Breast epithelium (tissue), 3 donors: ENCODE data around the gene MT1B.

ENCODE experiments used
- POLR2AphosphoS5 ChIP-seq, 3 donors: sonication (generic); formaldehyde crosslinking; IDR thresholded peaks; one replicate each; pipeline ENCODE4 v1.6.1; 2017; ENCODE audit warnings: antibody characterized with exemption in 3 of 3
- TF ChIP-seq, protein P1 (sequence below), 3 donors: fragments of 450-650 bp; IDR thresholded peaks; one replicate each; pipeline ENCODE4 v1.5.1; 2016 to 2017; ENCODE audit warnings: antibody characterized with exemption in 3 of 3, mild to moderate bottlenecking in 3 of 3, moderate library complexity in 3 of 3

- TF ChIP-seq, protein P1, sequence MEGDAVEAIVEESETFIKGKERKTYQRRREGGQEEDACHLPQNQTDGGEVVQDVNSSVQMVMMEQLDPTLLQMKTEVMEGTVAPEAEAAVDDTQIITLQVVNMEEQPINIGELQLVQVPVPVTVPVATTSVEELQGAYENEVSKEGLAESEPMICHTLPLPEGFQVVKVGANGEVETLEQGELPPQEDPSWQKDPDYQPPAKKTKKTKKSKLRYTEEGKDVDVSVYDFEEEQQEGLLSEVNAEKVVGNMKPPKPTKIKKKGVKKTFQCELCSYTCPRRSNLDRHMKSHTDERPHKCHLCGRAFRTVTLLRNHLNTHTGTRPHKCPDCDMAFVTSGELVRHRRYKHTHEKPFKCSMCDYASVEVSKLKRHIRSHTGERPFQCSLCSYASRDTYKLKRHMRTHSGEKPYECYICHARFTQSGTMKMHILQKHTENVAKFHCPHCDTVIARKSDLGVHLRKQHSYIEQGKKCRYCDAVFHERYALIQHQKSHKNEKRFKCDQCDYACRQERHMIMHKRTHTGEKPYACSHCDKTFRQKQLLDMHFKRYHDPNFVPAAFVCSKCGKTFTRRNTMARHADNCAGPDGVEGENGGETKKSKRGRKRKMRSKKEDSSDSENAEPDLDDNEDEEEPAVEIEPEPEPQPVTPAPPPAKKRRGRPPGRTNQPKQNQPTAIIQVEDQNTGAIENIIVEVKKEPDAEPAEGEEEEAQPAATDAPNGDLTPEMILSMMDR (IDR thresholded peaks at IDR 0.05) = no peak
- peak; percentile 89 to 99 (median 95) for TF ChIP-seq POLR2AphosphoS5 (IDR thresholded peaks at IDR 0.05)
These were observed 26.3 kb upstream of the MT1B start, which contains the start of gene MT1E for GRCh38 chr16:56625140-56625942.
